HG03103 (cell line): ENCODE results near the gene NOP9.
A peak's percentile ranks its signal among the peaks of the same experiment; 100 is the strongest.

Experiments used
- ATAC-seq: cut with Tn5 transposase; IDR thresholded peaks from one replicate; pipeline ENCODE4 v1.9.1; 2021; ENCODE audit warnings: low read depth; ENCODE audit not compliant: unreplicated experiment

Gene NOP9

DNA sequence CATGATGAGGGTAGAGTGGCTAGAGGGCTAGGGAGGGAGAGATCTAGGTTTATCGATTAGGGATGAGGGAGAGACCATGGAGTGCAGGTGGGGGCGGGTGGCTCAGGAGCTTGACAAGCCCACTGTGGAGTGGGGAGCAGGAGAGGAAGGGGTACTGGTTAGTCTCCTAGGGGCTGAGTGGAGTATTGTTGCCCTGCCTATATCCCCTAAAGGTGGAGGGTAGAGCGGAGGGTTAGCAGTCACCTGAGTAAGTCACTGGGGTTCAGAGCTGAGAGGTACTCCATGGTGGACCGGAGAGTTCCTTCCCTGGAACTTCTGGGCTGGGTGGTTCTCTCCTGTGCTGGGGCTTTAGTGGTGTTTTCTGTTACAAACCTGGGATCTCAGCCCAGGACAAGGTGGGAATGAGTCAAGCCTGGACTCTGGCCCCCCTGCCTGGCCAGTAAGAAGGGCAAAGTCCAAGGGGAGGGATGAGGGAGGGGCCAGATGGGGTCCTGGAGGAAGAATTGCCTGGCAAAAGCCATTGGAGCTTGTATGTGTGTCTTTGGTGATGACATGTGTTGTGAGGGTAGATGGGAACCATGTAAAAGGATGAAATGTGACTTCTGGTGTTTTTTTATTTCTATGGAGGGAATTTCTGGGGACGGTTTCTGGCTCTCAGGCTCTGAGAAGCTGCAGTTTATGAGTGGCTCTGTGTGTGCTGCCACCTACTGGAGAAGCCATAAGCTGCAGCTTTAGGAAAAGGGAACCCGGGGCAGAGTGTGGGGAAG, 8.1 kb downstream of the NOP9 start, which contains the start of gene CIDEB:
TSS of gene CIDEB (minus strand) at position 403 of the 767 bp plus-strand sequence. CDS start at position 284, 119 bp downstream.
- no peak for ATAC-seq

DNA sequence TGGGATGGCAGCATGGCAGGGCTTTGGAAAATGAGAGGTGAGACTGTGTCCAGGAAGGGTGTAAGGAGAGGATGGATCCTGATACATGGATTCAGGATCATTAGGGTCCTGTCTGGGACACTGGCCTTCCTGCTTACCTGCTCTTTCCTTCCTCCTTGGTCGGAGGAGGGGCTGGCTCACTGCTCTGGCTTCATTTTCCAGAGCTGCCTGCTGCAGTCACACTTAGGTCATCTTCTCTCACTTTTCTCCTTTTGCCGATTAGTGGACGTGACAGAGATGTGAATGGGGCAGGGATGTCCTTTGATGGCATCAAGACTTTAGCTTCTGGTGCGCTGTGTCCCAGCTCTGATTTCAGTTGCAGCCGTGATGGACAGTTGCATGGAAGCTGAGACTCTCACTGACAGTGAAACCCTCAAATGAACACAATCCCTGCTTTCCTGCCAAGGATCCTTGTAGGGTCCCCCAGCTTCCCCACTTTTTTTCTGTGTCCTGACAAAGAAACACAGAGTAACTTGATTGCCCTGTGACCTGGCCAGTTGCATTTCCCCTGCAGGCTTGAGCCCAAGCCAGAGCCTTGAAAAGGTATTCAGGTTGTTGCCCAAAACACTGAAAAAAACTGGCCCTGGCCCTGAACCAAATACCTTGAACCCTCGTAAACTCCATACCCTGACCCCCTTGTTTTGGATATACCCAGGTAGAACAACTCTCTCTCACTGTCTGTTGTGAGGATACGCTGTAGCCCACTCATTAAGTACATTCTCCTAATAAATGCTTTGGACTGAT, 8.9 kb downstream of the NOP9 start:
- no peak for ATAC-seq

- ATAC-seq = no peak
Observed at GRCh38 chr14:24309538-24310264, 10.1 kb downstream of the NOP9 start, which contains the start of gene LTB4R2. Gene LTB4R2, plus strand, starts transcription at chr14:24310140. Its CDS starts 525 bp downstream, at chr14:24310665.

DNA sequence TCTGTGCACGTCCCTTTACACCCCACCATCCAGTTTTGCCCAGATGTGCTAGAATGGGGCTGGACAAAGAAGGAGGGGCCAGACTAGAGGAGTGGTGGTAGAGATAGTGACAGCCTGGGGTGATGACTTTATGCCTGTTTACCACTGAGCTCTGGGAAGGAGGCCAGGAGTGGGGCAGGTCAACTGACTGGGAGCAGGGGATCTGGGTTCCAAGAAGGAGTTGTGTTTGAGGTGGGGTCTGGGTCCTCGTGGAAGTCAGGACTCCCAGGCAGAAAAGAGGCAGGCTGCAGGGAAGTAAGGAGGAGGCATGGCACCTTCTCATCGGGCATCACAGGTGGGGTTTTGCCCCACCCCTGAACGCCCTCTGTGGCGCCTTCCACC, 10.6 kb downstream of the NOP9 start:
- ATAC-seq = no peak

DNA sequence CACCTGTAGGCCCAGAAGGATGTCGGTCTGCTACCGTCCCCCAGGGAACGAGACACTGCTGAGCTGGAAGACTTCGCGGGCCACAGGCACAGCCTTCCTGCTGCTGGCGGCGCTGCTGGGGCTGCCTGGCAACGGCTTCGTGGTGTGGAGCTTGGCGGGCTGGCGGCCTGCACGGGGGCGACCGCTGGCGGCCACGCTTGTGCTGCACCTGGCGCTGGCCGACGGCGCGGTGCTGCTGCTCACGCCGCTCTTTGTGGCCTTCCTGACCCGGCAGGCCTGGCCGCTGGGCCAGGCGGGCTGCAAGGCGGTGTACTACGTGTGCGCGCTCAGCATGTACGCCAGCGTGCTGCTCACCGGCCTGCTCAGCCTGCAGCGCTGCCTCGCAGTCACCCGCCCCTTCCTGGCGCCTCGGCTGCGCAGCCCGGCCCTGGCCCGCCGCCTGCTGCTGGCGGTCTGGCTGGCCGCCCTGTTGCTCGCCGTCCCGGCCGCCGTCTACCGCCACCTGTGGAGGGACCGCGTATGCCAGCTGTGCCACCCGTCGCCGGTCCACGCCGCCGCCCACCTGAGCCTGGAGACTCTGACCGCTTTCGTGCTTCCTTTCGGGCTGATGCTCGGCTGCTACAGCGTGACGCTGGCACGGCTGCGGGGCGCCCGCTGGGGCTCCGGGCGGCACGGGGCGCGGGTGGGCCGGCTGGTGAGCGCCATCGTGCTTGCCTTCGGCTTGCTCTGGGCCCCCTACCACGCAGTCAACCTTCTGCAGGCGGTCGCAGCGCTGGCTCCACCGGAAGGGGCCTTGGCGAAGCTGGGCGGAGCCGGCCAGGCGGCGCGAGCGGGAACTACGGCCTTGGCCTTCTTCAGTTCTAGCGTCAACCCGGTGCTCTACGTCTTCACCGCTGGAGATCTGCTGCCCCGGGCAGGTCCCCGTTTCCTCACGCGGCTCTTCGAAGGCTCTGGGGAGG, 11.3 kb downstream of the NOP9 start, which contains the start of gene LTB4R:
TSS of gene LTB4R (plus strand) at position 857 of the 959 bp plus-strand sequence. CDS start 4,150 bp downstream, outside the sequence.
- ATAC-seq = peak; percentile 59

GRCh38 chr14:24311837-24312615, 12.4 kb downstream of the NOP9 start:
- ATAC-seq = no peak

DNA sequence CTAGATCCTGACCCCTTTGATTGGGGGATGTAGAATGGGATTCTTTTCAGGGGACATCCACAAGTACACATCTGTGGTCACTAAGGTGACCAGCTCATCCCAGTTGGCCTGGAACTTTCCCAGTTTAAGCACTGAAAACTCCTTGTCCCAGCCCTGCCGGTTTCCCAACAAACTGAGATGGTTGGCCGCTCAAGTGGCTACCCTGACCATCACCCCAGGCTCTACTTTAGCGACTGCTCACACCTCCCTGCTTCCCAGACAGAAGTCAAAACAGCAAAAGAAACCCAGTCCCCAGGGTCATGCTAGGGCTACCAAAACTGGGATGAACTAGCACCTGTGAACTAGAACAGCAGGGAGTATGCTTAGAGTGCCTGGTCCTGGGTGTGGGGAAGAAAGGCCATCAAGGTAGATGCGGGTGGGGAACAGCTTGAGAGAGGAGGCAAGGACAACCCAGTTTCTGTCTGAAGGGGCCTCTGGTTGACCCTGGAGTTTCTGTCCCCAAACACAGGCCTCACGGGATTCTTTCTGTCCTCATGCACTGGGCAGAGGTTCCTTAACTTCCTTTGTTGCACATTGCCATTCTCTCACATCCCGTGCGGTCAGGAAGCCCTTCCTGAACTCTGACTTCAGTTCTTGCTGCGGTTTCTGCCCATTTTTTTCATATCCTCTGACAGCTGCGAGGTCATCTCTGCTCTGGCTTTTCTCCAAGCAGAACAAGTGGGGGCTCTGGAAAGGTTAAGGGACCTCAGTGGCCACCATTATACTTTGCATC, 13.3 kb downstream of the NOP9 start:
- no peak for ATAC-seq

DNA sequence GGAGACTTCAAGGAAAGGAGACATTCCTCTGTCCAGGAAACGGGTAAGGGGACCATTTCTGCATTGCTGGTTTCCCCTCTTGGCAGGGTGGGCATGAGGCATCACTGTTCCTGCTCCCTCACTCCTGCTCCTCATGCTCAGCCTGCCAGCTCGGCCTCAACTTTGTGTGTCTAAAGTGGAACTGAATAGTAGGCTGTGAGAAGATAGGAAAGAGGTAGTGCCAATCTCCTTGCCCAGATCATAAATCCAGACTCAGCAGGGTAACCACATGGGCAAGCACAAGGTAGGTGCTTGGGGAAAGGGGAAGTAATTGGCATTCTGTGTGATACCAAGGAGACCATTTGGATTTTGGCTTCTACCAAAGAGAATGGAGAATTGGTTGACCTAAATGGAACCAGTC, 14.3 kb downstream of the NOP9 start:
- ATAC-seq = no peak

DNA sequence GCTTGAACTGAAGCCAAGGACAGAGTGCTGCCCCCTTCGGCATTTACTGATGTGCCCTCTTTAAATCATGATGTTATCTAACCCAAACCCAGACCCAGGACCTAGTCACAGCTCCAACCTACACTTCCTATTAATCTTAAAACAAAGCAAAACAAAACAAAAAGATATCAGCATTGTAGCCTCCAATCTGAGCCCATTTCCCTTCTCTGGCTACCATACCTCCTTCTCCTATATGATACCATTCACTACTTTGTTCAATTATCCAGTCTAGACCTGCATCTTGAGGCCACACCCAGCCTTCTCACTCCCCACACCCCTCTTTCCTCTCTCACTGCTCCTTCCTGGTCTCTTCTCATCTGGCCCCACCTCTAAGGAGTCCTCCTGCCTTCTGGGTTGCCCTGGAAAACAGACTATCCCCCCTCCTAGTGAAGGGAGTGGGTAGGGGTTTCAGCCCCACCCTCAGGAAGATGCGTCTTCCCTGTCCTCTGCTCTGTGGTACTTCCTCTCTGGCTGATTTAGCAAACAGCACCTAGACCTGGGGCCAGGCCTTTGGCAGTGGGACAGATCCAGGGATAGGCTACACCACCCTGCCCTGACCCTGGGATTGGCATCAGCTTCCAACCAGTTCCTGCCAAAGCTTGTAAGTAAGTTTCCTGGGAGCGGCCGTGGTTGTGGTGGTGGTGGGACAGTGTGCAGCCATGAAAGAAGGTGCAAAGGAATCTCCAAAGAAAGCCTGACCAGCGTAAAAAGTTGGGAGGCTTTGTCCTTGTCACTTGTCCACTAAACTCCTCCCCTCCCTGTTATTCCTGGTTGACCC, 14.9 kb downstream of the NOP9 start:
- ATAC-seq = no peak

GRCh38 chr14:24315243-24315806, 15.7 kb downstream of the NOP9 start:
- ATAC-seq = no peak

DNA sequence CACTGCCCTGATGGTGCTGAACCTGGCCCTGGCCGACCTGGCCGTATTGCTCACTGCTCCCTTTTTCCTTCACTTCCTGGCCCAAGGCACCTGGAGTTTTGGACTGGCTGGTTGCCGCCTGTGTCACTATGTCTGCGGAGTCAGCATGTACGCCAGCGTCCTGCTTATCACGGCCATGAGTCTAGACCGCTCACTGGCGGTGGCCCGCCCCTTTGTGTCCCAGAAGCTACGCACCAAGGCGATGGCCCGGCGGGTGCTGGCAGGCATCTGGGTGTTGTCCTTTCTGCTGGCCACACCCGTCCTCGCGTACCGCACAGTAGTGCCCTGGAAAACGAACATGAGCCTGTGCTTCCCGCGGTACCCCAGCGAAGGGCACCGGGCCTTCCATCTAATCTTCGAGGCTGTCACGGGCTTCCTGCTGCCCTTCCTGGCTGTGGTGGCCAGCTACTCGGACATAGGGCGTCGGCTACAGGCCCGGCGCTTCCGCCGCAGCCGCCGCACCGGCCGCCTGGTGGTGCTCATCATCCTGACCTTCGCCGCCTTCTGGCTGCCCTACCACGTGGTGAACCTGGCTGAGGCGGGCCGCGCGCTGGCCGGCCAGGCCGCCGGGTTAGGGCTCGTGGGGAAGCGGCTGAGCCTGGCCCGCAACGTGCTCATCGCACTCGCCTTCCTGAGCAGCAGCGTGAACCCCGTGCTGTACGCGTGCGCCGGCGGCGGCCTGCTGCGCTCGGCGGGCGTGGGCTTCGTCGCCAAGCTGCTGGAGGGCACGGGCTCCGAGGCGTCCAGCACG, 16.4 kb downstream of the NOP9 start:
- ATAC-seq = no peak

DNA sequence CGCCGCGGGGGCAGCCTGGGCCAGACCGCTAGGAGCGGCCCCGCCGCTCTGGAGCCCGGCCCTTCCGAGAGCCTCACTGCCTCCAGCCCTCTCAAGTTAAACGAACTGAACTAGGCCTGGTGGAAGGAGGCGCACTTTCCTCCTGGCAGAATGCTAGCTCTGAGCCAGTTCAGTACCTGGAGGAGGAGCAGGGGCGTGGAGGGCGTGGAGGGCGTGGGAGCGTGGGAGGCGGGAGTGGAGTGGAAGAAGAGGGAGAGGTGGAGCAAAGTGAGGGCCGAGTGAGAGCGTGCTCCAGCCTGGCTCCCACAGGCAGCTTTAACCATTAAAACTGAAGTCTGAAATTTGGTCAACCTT, 16.9 kb downstream of the NOP9 start:
- ATAC-seq = no peak

DNA sequence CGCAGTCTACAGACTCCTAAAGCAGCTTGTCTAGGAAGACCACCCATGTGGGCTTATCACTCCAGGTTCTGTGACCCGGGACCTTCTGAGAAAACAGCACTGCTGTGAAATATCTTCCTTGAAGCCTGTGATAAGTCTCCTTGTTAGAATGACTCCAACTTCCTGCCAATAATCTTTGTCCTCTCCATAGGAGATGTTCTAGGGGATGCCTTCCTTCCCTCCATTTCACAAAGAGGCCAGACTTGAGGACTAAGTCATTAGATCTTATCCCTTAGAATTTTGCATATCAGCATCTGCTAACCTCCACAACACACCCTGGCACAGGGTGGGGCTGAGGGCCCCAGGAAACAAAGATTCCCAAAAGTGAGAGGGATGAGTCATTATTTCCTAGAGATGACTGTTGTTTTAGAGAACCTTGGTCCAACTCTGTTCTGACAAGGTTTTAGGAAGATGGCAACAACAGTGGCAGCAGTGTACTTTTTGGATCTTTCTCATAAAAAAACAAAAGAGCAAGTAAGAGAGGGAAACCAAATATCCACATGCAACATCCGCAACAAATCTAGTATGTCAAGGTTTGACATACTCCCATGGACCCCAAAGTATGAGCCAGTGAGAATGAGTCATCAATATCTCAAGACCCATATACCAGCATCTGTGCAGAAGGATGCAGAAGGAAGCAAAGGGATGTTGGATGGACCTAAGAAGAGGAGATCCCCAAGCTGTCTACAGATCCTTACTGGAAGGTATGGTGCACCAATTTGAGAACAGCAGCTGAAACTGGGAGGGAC, 17.7 kb downstream of the NOP9 start:
- ATAC-seq = no peak

DNA sequence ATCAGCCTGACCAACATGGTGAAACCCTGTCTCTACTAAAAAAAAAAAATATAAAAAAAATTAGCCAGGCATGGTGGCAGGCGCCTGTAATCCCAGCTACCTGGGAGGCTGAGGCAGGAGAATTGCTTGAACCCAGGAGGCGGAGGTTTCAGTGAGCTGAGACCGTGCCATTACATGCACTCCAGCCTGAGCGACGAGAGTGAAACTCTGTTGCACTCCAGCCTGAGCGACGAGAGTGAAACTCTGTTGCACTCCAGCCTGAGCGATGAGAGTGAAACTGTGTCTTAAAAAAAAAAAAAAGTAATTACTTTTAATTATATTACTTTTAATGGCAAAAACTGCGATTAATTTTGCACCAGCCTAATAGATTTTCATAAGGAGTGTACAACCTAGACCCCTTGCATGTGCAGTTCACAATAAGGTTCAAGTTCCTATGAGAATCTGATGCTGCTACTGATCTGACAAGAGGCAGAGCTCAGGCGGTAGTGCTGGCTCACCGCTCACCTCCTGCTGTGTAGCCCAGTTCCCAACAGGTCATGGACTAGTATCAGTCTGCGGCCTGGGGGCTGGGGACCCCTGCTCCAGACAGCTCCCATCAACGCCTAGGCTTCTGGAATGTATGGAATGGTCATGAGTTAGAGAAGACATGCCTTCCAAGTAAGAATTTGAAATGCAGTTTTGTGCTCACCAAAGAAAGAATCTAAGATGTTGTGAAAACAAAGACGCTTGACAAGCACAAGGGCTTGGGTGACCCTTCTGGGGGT, 21.7 kb downstream of the NOP9 start:
- no peak for ATAC-seq

GRCh38 chr14:24322672-24323071, 23.0 kb downstream of the NOP9 start:
- no peak for ATAC-seq
